OCI-LY3 (cell line): ENCODE results near the gene CYP39A1.

ENCODE experiments used
- CTCF ChIP-seq: fragments of 200-600, 300-600 bp; sonication (generic); IDR thresholded peaks from 2 replicates; pipeline ENCODE4 v1.5.1; 2014; ENCODE audit warnings: antibody characterized with exemption, low read length, low read depth
- EZH2phosphoT487 ChIP-seq: fragments of 200-600 bp; shearing (Covaris generic); IDR thresholded peaks from 2 replicates; pipeline ENCODE4 v1.6.1; 2018; ENCODE audit warnings: antibody characterized with exemption, mixed run types, low read depth

- TF ChIP-seq CTCF (no peak), EZH2phosphoT487 (no peak)
These were observed 88.7 kb downstream of the CYP39A1 start for GRCh38 chr6:46563924-46564323.
